A673 (cell line): ENCODE measurements around the gene GDA. TPM values are rescaled to one million over a fixed set of nuclear protein-coding genes. Genes with fewer than 3 reads are reported as not detected.

Experiments used
- BruUV-seq: library from RNA; stranded (reverse); fragments of 400-500 nt; replicated peaks from 2 replicates; lab custom pipeline; 2021; lab: Mats Ljungman, UMichigan
- CTCF ChIA-PET: fragments of 300-600 bp; sonication (Branson Sonifier 250); formaldehyde crosslinking; loops from one replicate; lab custom pipeline; 2022; ENCODE audit warnings: antibody characterized with exemption; lab: Charles Lee
- POLR2A ChIA-PET: fragments of 300-600 bp; sonication (Branson Sonifier 250); formaldehyde crosslinking; loops from one replicate; lab custom pipeline; 2022; ENCODE audit warnings: antibody characterized with exemption; ENCODE audit not compliant: low non-redundant PET; lab: Charles Lee
- DNase-seq: peaks from one replicate; pipeline ENCODE4 v3.0.0-alpha.2; 2015; ENCODE audit warnings: low spot score
- H3K27ac ChIP-seq: fragments of 200-600 bp; sonication (generic); 2 replicates; pipeline ENCODE4 v1.5.1; 2016; ENCODE audit warnings: mixed run types, low read depth, mild to moderate bottlenecking, mixed read lengths, antibody characterized with exemption, low read length; ENCODE audit not compliant: poor library complexity, severe bottlenecking
- H3K27me3 ChIP-seq: fragments of 200-600 bp; sonication (generic); replicated peaks from 2 replicates; pipeline ENCODE4 v1.6.1; 2017; ENCODE audit warnings: mixed run types, low read depth, mild to moderate bottlenecking, mixed read lengths, antibody characterized with exemption, low read length; ENCODE audit not compliant: insufficient read depth, poor library complexity
- H3K36me3 ChIP-seq: fragments of 200-600 bp; sonication (generic); 2 replicates; pipeline ENCODE4 v1.6.1; 2016; ENCODE audit warnings: mixed run types, mild to moderate bottlenecking, mixed read lengths, antibody characterized with exemption, low read length; ENCODE audit not compliant: insufficient read depth, poor library complexity, severe bottlenecking
- H3K4me1 ChIP-seq: fragments of 200-600 bp; sonication (generic); 2 replicates; pipeline ENCODE4 v1.6.1; 2017; ENCODE audit warnings: mixed run types, mild to moderate bottlenecking, mixed read lengths, antibody characterized with exemption, low read length; ENCODE audit not compliant: insufficient read depth, poor library complexity, severe bottlenecking
- H3K4me3 ChIP-seq: fragments of 200-600 bp; sonication (generic); 2 replicates; pipeline ENCODE4 v1.5.1; 2016; ENCODE audit warnings: low read depth, mixed run types, mild to moderate bottlenecking, mixed read lengths, low read length; ENCODE audit not compliant: poor library complexity, severe bottlenecking
- H3K9me3 ChIP-seq: fragments of 200-600 bp; sonication (generic); 2 replicates; pipeline ENCODE4 v1.6.1; 2016; ENCODE audit warnings: mixed run types, low read depth, mild to moderate bottlenecking, mixed read lengths, antibody characterized with exemption, low read length; ENCODE audit not compliant: poor library complexity, severe bottlenecking
- CTCF ChIP-seq: fragments of 300-800, 200-600 bp; sonication (generic); conservative IDR thresholded peaks from 2 replicates; pipeline ENCODE4 v1.5.1; 2017; ENCODE audit warnings: low read depth, mild to moderate bottlenecking, antibody characterized with exemption, low read length, moderate library complexity, mixed read lengths
- EZH2 ChIP-seq: fragments of 200-600 bp; sonication (generic); IDR thresholded peaks from 2 replicates; pipeline ENCODE4 v1.6.1; 2017; ENCODE audit warnings: borderline replicate concordance, low read depth, mild to moderate bottlenecking, mixed read lengths, antibody characterized with exemption, low read length; ENCODE audit not compliant: poor library complexity, severe bottlenecking
- intact Hi-C: fragments of 100-400 bp; cut with micrococcal nuclease; formaldehyde crosslinking; loops from one replicate; pipeline ENCODE4 v1.10.0; 2022; ENCODE audit not compliant: unreplicated experiment
- total RNA-seq: library from RNA; stranded (reverse); gene quantifications from 2 replicates; pipeline ENCODE4 v1.2.3, GENCODE V29; 2021

GDA gene
- total RNA-seq, 1 experiment from 2014 or later = not detected

- no peak for DNase-seq
- ChIA-PET CTCF (no interaction called here), POLR2A (no interaction called here)
- intact Hi-C loops = no loop called here
- TF ChIP-seq EZH2 (no peak), CTCF (no peak)
- Histone ChIP-seq H3K4me3 (no peak overlapping the region), H3K27me3 (no peaks in the 10 kb centered on the region), H3K9me3 (no peaks in the 10 kb centered on the region), H3K36me3 (no peaks in the 10 kb centered on the region), H3K4me1 (no peaks in the 10 kb centered on the region), H3K27ac (no peak overlapping the region)
- BruUV-seq = no TSS peak
Measured at GRCh38 chr9:72160446-72161123, 11.3 kb downstream of the GDA start.

- no peaks in the 10 kb centered on the region for H3K36me3 ChIP-seq
- DNase-seq = no peak
- ChIA-PET CTCF (no interaction called here), POLR2A (interaction anchor here (0.7 kb wide), 1 partner anchor 766 kb away, joined by 3 read pairs; no protein-coding TSS in a partner anchor)
- intact Hi-C loops = no loop called here
- TF ChIP-seq CTCF = no peak
- TF ChIP-seq EZH2 = no peak
- H3K4me3 ChIP-seq = no peak overlapping the region
- BruUV-seq = no TSS peak
- no peak overlapping the region for H3K27ac ChIP-seq
- H3K4me1 ChIP-seq = no peaks in the 10 kb centered on the region
- no peaks in the 10 kb centered on the region for H3K9me3 ChIP-seq
- no peaks in the 10 kb centered on the region for H3K27me3 ChIP-seq
Measured at GRCh38 chr9:72165326-72165725, 16.1 kb downstream of the GDA start.

- ChIA-PET CTCF (no interaction called here), POLR2A (interaction anchor here (0.7 kb wide), 1 partner anchor 765 kb away, joined by 3 read pairs; no protein-coding TSS in a partner anchor)
- H3K4me3 ChIP-seq = no peak overlapping the region
- H3K4me1 ChIP-seq = no peaks in the 10 kb centered on the region
- BruUV-seq = no TSS peak
- no peak for DNase-seq
- no peak overlapping the region for H3K27ac ChIP-seq
- no peaks in the 10 kb centered on the region for H3K9me3 ChIP-seq
- TF ChIP-seq EZH2 (no peak), CTCF (no peak)
- no peaks in the 10 kb centered on the region for H3K36me3 ChIP-seq
- H3K27me3 ChIP-seq = no peaks in the 10 kb centered on the region
- intact Hi-C loops = no loop called here
Measured at GRCh38 chr9:72165821-72166547, 16.7 kb downstream of the GDA start.
